Sigmoid colon (tissue), 7 donors: ENCODE data around the gene ELAVL2. TPM values are rescaled to one million over a fixed set of nuclear protein-coding genes. Genes with fewer than 3 reads are reported as not detected.

Source experiments
- DNase-seq: peaks from one replicate; pipeline ENCODE4 v3.0.0-alpha.2; 2019
- H3K27ac ChIP-seq, 4 donors: fragments of 200-600 bp; sonication (generic); one replicate each; pipeline ENCODE4 v1.5.1; 2016 to 2019; ENCODE audit warnings: mild to moderate bottlenecking in 1 of 4
- H3K27me3 ChIP-seq, 3 donors: fragments of 200-600 bp; sonication (generic); one replicate each; pipeline ENCODE4 v1.5.1; 2019; ENCODE audit warnings: mild to moderate bottlenecking in 1 of 3
- H3K36me3 ChIP-seq, 4 donors: fragments of 200-600 bp; sonication (generic); one replicate each; pipeline ENCODE4 v1.5.1; 2016 to 2019
- H3K4me1 ChIP-seq, 4 donors: fragments of 200-600 bp; sonication (generic); one replicate each; pipeline ENCODE4 v1.5.1; 2017 to 2019
- H3K4me3 ChIP-seq, 4 donors: fragments of 200-600 bp; sonication (generic); one replicate each; pipeline ENCODE4 v1.5.1; 2017 to 2019; ENCODE audit warnings: mild to moderate bottlenecking in 2 of 4, moderate library complexity in 1 of 4
- H3K9me3 ChIP-seq, 4 donors: fragments of 200-600 bp in 3 of 4; sonication (generic) in 3 of 4; one replicate each; pipeline versions ENCODE4 v1.5.1 to v1.6.1; 2013 to 2019
- CTCF ChIP-seq, 4 experiments: fragments of 450-650 bp in 3 of 4; fragments of 200-600 bp in 1 of 4; IDR thresholded peaks; one replicate each; pipeline ENCODE4 v1.5.1; 2016 to 2019; ENCODE audit warnings: antibody characterized with exemption in 4 of 4, mild to moderate bottlenecking in 3 of 4, moderate library complexity in 2 of 4
- EP300 ChIP-seq, 4 donors: sonication (generic); formaldehyde crosslinking; IDR thresholded peaks; one replicate each; pipeline ENCODE4 v1.6.1; 2017; ENCODE audit warnings: antibody characterized with exemption in 4 of 4
- POLR2A ChIP-seq, 2 donors: fragments of 450-650 bp; IDR thresholded peaks; one replicate each; pipeline ENCODE4 v1.6.1; 2016; ENCODE audit warnings: antibody characterized with exemption in 2 of 2, mild to moderate bottlenecking in 2 of 2, moderate library complexity in 2 of 2
- POLR2AphosphoS5 ChIP-seq, 4 donors: sonication (generic); formaldehyde crosslinking; IDR thresholded peaks; one replicate each; pipeline ENCODE4 v1.6.1; 2017; ENCODE audit warnings: antibody characterized with exemption in 4 of 4
- WGBS, 2 donors: extraction: QIAGEN DNeasy Blood & Tissue Kit; methylation state at CpG; one replicate each; pipeline ENCODE4 v1.1.7; 2013; 5-methylcytosine and 5-hydroxymethylcytosine counted together
- intact Hi-C: fragments of 100-400 bp; cut with DNase I; formaldehyde crosslinking; loops from one replicate; pipeline ENCODE4 v1.15.1; 2023
- polyA plus RNA-seq, 3 donors: library from polyadenylated mRNA; stranded (reverse); fragments of 200-250 nt; gene quantifications; one replicate each; pipeline ENCODE4 v1.2.3, GENCODE V29; 2013
- total RNA-seq, 4 donors: library from RNA; depleted of rRNA; stranded (reverse); fragments of >200 nt; gene quantifications; one replicate each; pipeline ENCODE4 v1.1.0, GENCODE V29; 2016
- donor health status: healthy with polysubstance abuse.
- donor health status: Bipolar disorder and iron deficiency.
- donor health status: healthy.

ELAVL2 gene
- total and polyA plus RNA-seq, 7 donors = 0.16 to 0.36 (median 0.22) TPM; not detected in 4

GRCh38 chr9:23837038-23837437, 11.0 kb upstream of the ELAVL2 start:
- DNase-seq = no peak
- no peak overlapping the region for H3K27ac ChIP-seq
- no peaks in the 10 kb centered on the region for H3K9me3 ChIP-seq
- H3K27me3 ChIP-seq = peaks cover 0 to 23% (median 0%) of the 10 kb centered on the region in 3 donors
- no peaks in the 10 kb centered on the region for H3K4me1 ChIP-seq
- 72 to 83% methylated on average over 5 of the region's 5 CpGs for WGBS, 2 donors
- TF ChIP-seq POLR2AphosphoS5 (IDR thresholded peaks at IDR 0.05) (no peak), EP300 (IDR thresholded peaks at IDR 0.05) (no peak), CTCF (IDR thresholded peaks at IDR 0.05) (no peak), POLR2A (IDR thresholded peaks at IDR 0.05) (no peak)
- no peaks in the 10 kb centered on the region for H3K36me3 ChIP-seq
- intact Hi-C loops = no loop called here
- no peak overlapping the region for H3K4me3 ChIP-seq

DNA sequence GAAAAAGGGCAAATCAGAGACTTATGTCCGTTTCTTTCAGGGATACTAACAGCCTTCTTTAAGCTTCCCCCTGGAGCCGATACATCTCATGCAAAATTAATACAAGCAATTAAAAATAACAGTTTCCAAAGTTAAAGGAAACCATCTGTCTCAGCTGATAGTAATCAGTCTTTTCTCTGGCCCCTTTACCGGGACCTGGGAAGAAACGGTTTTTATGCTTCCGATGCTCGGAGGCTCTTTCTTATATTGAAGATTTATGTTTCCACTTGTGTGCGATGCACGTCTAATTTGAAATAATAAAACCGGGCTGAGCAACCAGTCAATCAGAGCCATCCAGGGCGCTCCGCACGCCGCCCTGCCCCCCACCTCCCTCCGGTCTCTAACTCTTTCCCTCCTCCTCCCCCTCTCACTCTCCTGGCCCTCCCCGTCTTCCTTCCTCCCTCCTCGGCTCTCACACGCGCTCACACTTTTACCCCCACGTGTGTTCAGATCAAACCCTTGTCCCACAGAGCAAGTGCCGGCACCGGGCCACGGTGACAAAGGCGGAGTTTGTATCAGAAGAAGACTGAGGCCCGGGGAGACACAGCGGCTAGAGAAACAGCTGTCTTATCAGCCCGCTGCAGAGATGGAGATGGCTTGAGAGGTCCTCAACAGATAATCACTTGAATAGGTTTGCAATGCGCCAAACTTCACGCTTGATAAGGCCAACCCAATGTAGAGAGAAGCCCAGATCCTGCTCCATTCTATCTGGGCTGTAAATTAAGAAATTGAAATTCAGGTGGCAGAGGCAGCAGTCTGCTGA, 5.1 kb upstream of the ELAVL2 start:
- Histone ChIP-seq H3K36me3 (no peaks in the 10 kb centered on the region), H3K27me3 (peaks cover 11 to 81% (median 34%) of the 10 kb centered on the region in 3 donors), H3K27ac (no peak overlapping the region), H3K4me1 (peaks cover 0 to 5% (median 2%) of the 10 kb centered on the region in 4 donors), H3K9me3 (no peaks in the 10 kb centered on the region), H3K4me3 (no peak overlapping the region)
- 4 to 8% methylated on average over 28 of the region's 28 CpGs for WGBS, 2 donors
- TF ChIP-seq EP300 (IDR thresholded peaks at IDR 0.05) = no peak
- TF ChIP-seq CTCF (IDR thresholded peaks at IDR 0.05) = no peak
- TF ChIP-seq POLR2A (IDR thresholded peaks at IDR 0.05) = no peak
- no peak for TF ChIP-seq POLR2AphosphoS5 (IDR thresholded peaks at IDR 0.05)
- no peak for DNase-seq
- intact Hi-C loops = no loop called here

DNA sequence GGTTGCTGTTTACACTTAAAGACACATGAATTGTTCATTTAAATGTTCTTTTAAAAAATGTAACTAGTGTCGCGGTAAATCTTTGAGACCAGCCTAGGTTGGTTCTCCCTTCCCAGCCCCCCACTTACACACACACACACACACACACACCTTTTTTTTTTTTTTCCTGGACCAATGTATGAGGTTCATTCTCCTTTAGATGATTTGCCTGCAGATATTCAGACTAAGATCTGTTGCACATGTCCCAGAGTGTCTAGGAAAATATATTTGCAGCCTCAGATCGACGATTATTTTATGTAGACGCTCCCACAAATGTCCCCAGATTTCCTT, 4.4 kb upstream of the ELAVL2 start:
- no peak overlapping the region for H3K4me3 ChIP-seq
- WGBS, 2 donors = 20% methylated on average over 5 of the region's 5 CpGs
- no peaks in the 10 kb centered on the region for H3K9me3 ChIP-seq
- intact Hi-C loops = no loop called here
- no peak for DNase-seq
- H3K4me1 ChIP-seq = peaks cover 0 to 9% (median 4%) of the 10 kb centered on the region in 4 donors
- H3K27me3 ChIP-seq = peaks cover 11 to 88% (median 34%) of the 10 kb centered on the region in 3 donors
- TF ChIP-seq POLR2AphosphoS5 (IDR thresholded peaks at IDR 0.05) (no peak), POLR2A (IDR thresholded peaks at IDR 0.05) (no peak), EP300 (IDR thresholded peaks at IDR 0.05) (no peak), CTCF (IDR thresholded peaks at IDR 0.05) (no peak)
- H3K36me3 ChIP-seq = no peaks in the 10 kb centered on the region
- H3K27ac ChIP-seq = no peak overlapping the region

DNA sequence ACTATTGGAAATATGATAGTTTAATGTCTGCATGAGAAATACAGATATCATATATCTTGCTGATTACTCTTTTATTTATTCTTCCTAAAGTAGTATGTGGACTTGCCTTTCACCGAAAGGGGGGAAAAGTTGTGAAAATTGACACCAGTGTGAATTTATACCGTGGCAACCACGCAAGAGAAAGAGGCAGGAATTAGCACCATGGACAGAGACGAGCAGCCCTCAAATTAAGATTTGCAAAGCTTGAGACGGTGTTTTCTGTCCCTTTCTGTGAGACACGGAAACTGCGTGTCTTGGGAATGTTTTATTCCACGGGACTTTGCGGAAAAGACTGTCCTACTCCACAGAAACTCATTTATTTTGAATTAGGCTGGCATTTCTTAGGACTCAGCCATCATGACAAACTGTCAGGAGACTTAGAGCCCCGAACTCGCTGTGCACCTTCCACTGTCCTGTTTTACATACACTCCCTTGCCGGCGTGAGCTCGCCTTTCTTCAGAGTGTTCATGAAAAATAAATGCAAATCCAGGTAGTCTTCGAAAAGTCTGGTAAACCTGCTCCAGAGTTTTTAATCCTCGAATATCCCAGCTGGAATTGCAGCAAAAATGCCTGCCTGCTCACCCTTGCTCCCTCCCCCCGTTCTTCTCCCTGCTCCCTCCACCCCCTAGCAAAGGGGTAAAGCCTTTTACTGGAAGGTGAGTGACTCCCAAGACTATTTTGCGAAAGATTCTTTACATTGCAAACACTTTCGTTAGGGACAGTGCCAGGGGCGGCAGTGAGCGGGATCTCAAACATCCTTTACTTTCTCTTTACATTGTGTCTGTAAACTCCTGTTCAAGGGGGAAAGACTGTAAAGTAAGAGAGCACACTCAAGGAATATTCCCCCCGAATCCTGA, 3.8 kb upstream of the ELAVL2 start:
- no peaks in the 10 kb centered on the region for H3K36me3 ChIP-seq
- TF ChIP-seq CTCF (IDR thresholded peaks at IDR 0.05) (no peak), POLR2A (IDR thresholded peaks at IDR 0.05) (no peak), POLR2AphosphoS5 (IDR thresholded peaks at IDR 0.05) (no peak), EP300 (IDR thresholded peaks at IDR 0.05) (no peak)
- H3K4me1 ChIP-seq = peaks cover 0 to 13% (median 11%) of the 10 kb centered on the region in 4 donors
- no peak overlapping the region for H3K27ac ChIP-seq
- peaks cover 11 to 94% (median 41%) of the 10 kb centered on the region in 3 donors for H3K27me3 ChIP-seq
- 6 to 7% methylated on average over 22 of the region's 22 CpGs for WGBS, 2 donors
- H3K4me3 ChIP-seq = no peak overlapping the region
- H3K9me3 ChIP-seq = no peaks in the 10 kb centered on the region
- no peak for DNase-seq
- intact Hi-C loops = no loop called here
